T-cell (primary cell): ENCODE measurements around the gene NECAB2. TPM values are rescaled to one million over a fixed set of nuclear protein-coding genes. Genes with fewer than 3 reads are reported as not detected.

Experiments
- ATAC-seq, 4 experiments: fragments of 200-7000 bp in 3 of 4; fragments of 150-1000 bp in 1 of 4; cut with Tn5 transposase; replicated peaks in 1 of 4; 1 replicate in 3 of 4; 2 replicates in 1 of 4; pipeline ENCODE4 v1.10.0; 2021; ENCODE audit warnings: moderate library complexity in 3 of 4, mild to moderate bottlenecking in 2 of 4, moderate number of reproducible peaks in 1 of 4
- CTCF ChIA-PET, 2 donors: fragments of 300-600 bp; sonication (Branson Sonifier 250); formaldehyde crosslinking; loops; one replicate each; lab custom pipeline; 2022; ENCODE audit warnings: antibody characterized with exemption in 2 of 2; lab: Charles Lee
- POLR2A ChIA-PET, 2 donors: fragments of 300-600 bp; sonication (Branson Sonifier 250); formaldehyde crosslinking; loops; one replicate each; lab custom pipeline; 2022; ENCODE audit warnings: antibody characterized with exemption in 2 of 2; lab: Charles Lee
- DNase-seq, 35 experiments: peaks; one replicate each; pipeline versions ENCODE4 v3.0.0 to v3.0.0-alpha.2; 2013 to 2023
- H3K27ac ChIP-seq: one replicate; pipeline ENCODE4 v1.5.1; 2013; ENCODE audit warnings: low read length
- H3K27me3 ChIP-seq, 2 experiments: replicated peaks in 1 of 2; 1 replicate in 1 of 2; 2 replicates in 1 of 2; pipeline versions ENCODE4 v1.6.1 to v1.7.0; 2013; ENCODE audit warnings: low read length in 1 of 2, mixed read lengths in 1 of 2; ENCODE audit not compliant: control insufficient read depth in 2 of 2, insufficient read depth in 2 of 2; ENCODE audit errors: extremely low read depth in 1 of 2
- H3K36me3 ChIP-seq, 2 donors: 1 replicate in 1 of 2; 2 replicates in 1 of 2; pipeline versions ENCODE4 v1.6.1 to v1.7.0; 2013; ENCODE audit warnings: low read length in 1 of 2; ENCODE audit not compliant: control insufficient read depth in 2 of 2, insufficient read depth in 1 of 2; ENCODE audit errors: extremely low read depth in 1 of 2
- H3K4me1 ChIP-seq, 2 experiments: 1 replicate in 1 of 2; 2 replicates in 1 of 2; pipeline versions ENCODE4 v1.6.1 to v1.7.0; 2013; ENCODE audit warnings: low read length in 2 of 2, mixed read lengths in 1 of 2; ENCODE audit not compliant: insufficient read depth in 2 of 2, control insufficient read depth in 1 of 2; ENCODE audit errors: extremely low read depth in 1 of 2
- H3K4me3 ChIP-seq, 2 donors: 1 replicate in 1 of 2; 2 replicates in 1 of 2; pipeline versions ENCODE4 v1.5.1 to v1.7.0; 2013; ENCODE audit warnings: mild to moderate bottlenecking in 2 of 2, low read length in 1 of 2, moderate library complexity in 1 of 2; ENCODE audit not compliant: control insufficient read depth in 1 of 2; ENCODE audit errors: extremely low read depth in 1 of 2
- H3K9me3 ChIP-seq: 2 replicates; pipeline ENCODE4 v1.7.0; 2013
- H3K27ac Mint-ChIP-seq, 2 donors: one replicate each; pipeline ENCODE4 v1.8.0; 2020 to 2021; ENCODE audit warnings: mild to moderate bottlenecking in 2 of 2, mixed read lengths in 2 of 2
- H3K27me3 Mint-ChIP-seq, 2 donors: one replicate each; pipeline ENCODE4 v1.8.0; 2021 to 2022; ENCODE audit warnings: mixed read lengths in 2 of 2
- H3K36me3 Mint-ChIP-seq: one replicate; pipeline ENCODE4 v1.8.0; 2021; ENCODE audit warnings: mixed read lengths
- H3K4me1 Mint-ChIP-seq, 3 donors: one replicate each; pipeline ENCODE4 v1.8.0; 2020 to 2022; ENCODE audit warnings: mixed read lengths in 3 of 3, mild to moderate bottlenecking in 1 of 3
- H3K4me3 Mint-ChIP-seq, 3 donors: one replicate each; pipeline ENCODE4 v1.8.0; 2020 to 2022; ENCODE audit warnings: mild to moderate bottlenecking in 3 of 3, mixed read lengths in 3 of 3, moderate library complexity in 3 of 3
- H3K9me3 Mint-ChIP-seq, 3 donors: one replicate each; pipeline ENCODE4 v1.8.0; 2020 to 2022; ENCODE audit warnings: mixed read lengths in 3 of 3
- WGBS: methylation state at CpG from one replicate; pipeline ENCODE4 v1.1.5; 2013; ENCODE audit warnings: missing lambda C conversion rate; ENCODE audit not compliant: insufficient coverage; 5-methylcytosine and 5-hydroxymethylcytosine counted together
- total RNA-seq, 35 experiments: library from RNA in 6 of 35; stranded (reverse) in 6 of 35; fragments of 120-200 nt in 1 of 35; gene quantifications; one replicate each; pipeline versions ENCODE4 v1.2.1 to v1.2.4 and lab custom pipeline; 2013 to 2026

Gene NECAB2
- total RNA-seq, 5 donors from 2014 or later (not counting 1 experiment from before 2014, with no cell fraction given) = not detected

DNA sequence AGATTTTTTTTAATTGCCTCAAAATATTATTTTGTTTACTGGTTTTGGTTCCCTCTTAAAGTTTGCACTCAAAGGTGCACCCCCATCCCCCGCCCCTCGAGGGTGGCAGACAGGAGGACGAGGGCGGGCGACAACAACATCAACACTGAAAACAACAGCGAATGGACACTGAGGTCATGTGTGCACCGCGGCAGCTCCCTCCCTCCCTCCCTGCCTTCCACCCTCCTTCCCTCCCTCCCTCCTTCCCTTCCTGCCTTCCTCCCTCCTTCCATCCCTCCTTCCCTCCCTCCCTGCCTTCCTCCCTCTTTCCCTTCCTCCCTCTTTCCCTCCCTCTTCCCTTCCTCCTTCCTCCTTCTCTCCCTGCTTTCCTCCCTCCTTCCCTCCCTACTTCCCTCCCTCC lies 16.5 kb upstream of the NECAB2 start:
- H3K9me3 ChIP-seq = no peaks in the 10 kb centered on the region
- peaks cover 4 to 9% (median 8%) of the 10 kb centered on the region in 3 donors for H3K4me1 Mint-ChIP-seq
- no peak overlapping the region for H3K27ac Mint-ChIP-seq
- H3K4me3 ChIP-seq = no peak overlapping the region
- DNase-seq = no peak
- no peaks in the 10 kb centered on the region for H3K9me3 Mint-ChIP-seq
- H3K4me1 ChIP-seq = peaks cover 0 to 15% of the 10 kb centered on the region in 2 experiments
- H3K36me3 Mint-ChIP-seq = no peaks in the 10 kb centered on the region
- 69% methylated on average over 6 of the region's 8 CpGs for WGBS
- no peak overlapping the region for H3K4me3 Mint-ChIP-seq
- H3K36me3 ChIP-seq = no peaks in the 10 kb centered on the region
- H3K27me3 Mint-ChIP-seq = peaks cover 8 to 23% of the 10 kb centered on the region in 2 donors
- CTCF ChIA-PET = no interaction called here
- no peak for ATAC-seq
- POLR2A ChIA-PET = no interaction called here
- no peak overlapping the region for H3K27ac ChIP-seq
- peaks cover 2 to 43% of the 10 kb centered on the region in 2 experiments for H3K27me3 ChIP-seq

DNA sequence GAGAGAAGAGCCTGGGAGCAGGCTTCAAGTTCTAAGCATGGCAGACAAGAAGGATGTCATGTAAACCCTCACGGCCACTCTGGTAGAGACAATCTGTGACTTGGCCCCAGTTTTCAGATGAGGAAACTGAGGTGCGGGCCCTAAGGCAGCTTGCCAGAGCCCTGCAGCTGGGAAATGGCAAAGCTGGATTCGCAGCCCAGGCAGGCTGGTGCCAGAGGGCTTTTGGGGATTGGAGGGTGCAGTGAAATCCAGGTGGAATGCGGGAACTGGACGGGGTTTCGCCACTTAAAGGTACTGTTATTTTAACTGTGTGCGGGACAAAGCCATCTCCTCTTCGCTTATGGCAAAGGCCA lies 15.5 kb upstream of the NECAB2 start:
- no peak overlapping the region for H3K27ac Mint-ChIP-seq
- POLR2A ChIA-PET = no interaction called here
- WGBS = 49% methylated on average over 6 of the region's 8 CpGs
- Histone ChIP-seq H3K4me3 (no peak overlapping the region), H3K9me3 (no peaks in the 10 kb centered on the region), H3K27ac (no peak overlapping the region), H3K27me3 (peaks cover 2 to 50% of the 10 kb centered on the region in 2 experiments), H3K4me1 (peaks cover 0 to 19% of the 10 kb centered on the region in 2 experiments), H3K36me3 (no peaks in the 10 kb centered on the region)
- no peaks in the 10 kb centered on the region for H3K36me3 Mint-ChIP-seq
- H3K4me1 Mint-ChIP-seq = peaks cover 4 to 9% (median 8%) of the 10 kb centered on the region in 3 donors
- H3K4me3 Mint-ChIP-seq = no peak overlapping the region
- DNase-seq (no peak), ATAC-seq (no peak)
- CTCF ChIA-PET = no interaction called here
- peaks cover 8 to 23% of the 10 kb centered on the region in 2 donors for H3K27me3 Mint-ChIP-seq
- H3K9me3 Mint-ChIP-seq = no peaks in the 10 kb centered on the region

DNA sequence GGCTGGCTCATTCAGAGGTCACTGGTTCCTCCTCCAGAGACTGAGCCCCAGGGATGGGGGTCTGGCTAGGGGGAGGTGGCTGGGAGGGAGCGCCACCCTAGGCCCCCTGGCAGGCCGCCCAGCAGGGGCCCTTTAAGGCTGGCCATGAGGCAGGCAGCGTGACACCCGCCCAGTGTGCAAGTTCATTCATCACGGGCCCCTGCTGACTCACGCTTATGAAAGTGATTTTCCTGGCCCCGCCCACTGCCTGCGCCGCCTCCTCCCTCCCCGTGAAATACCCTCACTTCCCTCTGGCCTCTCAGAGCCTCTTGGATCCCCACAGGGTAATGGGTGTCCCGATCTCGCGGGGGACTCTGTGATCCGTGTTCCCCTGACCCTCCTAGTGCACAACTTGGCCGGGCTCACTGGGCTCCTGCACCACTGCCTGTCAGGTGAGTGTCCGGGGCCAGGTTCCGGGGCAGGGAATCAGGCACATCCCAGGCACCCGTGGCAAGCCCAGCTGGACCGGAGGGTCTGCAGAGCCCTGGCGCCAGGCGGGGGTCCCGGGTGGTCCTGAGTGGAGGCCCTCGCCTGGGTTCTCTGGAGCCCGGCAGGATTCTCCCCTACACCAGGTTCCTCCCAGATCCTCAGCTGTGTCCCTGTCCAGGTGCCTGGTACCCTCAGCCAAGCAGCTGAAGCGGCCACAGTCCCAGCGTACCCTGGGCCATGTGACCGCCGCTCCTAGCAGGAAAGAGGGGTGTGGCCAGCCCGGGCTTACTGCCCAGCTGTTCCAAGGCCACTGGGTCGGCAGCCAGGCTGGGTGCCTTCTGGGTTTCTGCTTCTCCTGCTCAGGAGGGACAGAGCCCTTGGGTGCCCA lies 14.9 kb upstream of the NECAB2 start, which contains the start of gene OSGIN1:
TSS of gene OSGIN1 (plus strand) at position 301 of the 856 bp plus-strand sequence. CDS start 4,432 bp downstream, outside the sequence.
- 10% methylated on average over 22 of the region's 30 CpGs for WGBS
- Histone ChIP-seq H3K4me3 (no peak within 1 kb of the TSS), H3K4me1 (peaks cover 0 to 19% of the 10 kb centered on the region in 2 experiments), H3K36me3 (no peaks in the 10 kb centered on the region), H3K27me3 (peaks cover 2 to 50% of the 10 kb centered on the region in 2 experiments), H3K27ac (no peak within 1 kb of the TSS), H3K9me3 (no peaks in the 10 kb centered on the region)
- CTCF ChIA-PET = no interaction called here
- peak in 31 of 35 experiments; percentile 4 to 53 (median 26) for DNase-seq
- H3K4me3 Mint-ChIP-seq = peak within 1 kb of the TSS in 2 of 3 donors; percentile 54 to 61
- no peaks in the 10 kb centered on the region for H3K36me3 Mint-ChIP-seq
- peaks cover 8 to 23% of the 10 kb centered on the region in 2 donors for H3K27me3 Mint-ChIP-seq
- H3K9me3 Mint-ChIP-seq = no peaks in the 10 kb centered on the region
- POLR2A ChIA-PET = no interaction called here
- H3K27ac Mint-ChIP-seq = no peak within 1 kb of the TSS
- ATAC-seq = peak; percentile 58 to 83 (median 66)
- peaks cover 4 to 9% (median 8%) of the 10 kb centered on the region in 3 donors for H3K4me1 Mint-ChIP-seq

DNA sequence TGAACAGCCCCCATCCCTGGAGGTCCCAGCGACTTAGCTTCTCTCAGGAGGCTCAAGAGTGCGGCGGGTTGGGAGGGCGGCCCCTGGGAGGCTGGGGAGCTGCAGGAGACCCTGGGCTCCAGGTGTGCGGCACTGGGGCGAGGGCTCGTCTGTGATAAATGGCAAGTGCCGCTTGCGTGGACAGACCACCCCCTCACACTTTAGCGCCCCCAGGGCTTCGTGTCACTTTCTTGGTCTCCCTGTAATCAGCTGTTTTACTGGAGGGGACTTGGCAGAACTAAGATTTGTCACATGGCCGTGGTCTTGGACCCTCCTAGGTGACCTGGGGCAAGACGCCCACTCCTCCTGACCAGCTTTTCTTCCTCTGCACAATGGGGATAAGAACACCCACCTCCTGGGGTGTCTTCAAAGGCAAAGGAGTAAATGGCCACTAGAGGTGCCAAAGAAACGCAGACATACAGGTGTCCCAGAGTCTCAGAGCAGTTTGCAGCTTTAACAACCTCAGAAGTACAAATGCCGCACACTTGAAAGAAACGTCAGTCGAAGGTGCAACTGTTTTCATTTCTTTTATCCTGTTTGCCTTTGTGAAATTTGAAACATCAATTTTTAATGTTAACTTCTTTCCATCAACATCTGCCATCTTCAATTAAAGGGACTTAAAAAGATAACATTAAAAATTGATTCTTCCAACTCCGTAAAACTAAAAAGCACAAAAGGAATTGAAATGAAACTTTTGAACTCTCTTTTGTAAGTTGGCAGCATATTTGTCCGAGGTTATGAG lies 14.1 kb upstream of the NECAB2 start:
- Mint-ChIP-seq H3K4me3 (peak overlapping the region in 2 of 3 donors; percentile 37 to 61), H3K9me3 (no peaks in the 10 kb centered on the region), H3K36me3 (no peaks in the 10 kb centered on the region), H3K4me1 (peaks cover 4 to 9% (median 8%) of the 10 kb centered on the region in 3 donors), H3K27me3 (peaks cover 8 to 23% of the 10 kb centered on the region in 2 donors), H3K27ac (no peak overlapping the region)
- Histone ChIP-seq H3K4me3 (no peak overlapping the region), H3K27ac (no peak overlapping the region), H3K27me3 (peaks cover 2 to 50% of the 10 kb centered on the region in 2 experiments), H3K9me3 (no peaks in the 10 kb centered on the region), H3K4me1 (peaks cover 0 to 19% of the 10 kb centered on the region in 2 experiments), H3K36me3 (no peaks in the 10 kb centered on the region)
- ChIA-PET POLR2A (no interaction called here), CTCF (no interaction called here)
- ATAC-seq (peak in 3 of 4 experiments; percentile 34 to 67 (median 65)), DNase-seq (peak in 2 of 35 experiments; percentile 15 to 31)
- WGBS = 33% methylated on average over 4 of the region's 19 CpGs

DNA sequence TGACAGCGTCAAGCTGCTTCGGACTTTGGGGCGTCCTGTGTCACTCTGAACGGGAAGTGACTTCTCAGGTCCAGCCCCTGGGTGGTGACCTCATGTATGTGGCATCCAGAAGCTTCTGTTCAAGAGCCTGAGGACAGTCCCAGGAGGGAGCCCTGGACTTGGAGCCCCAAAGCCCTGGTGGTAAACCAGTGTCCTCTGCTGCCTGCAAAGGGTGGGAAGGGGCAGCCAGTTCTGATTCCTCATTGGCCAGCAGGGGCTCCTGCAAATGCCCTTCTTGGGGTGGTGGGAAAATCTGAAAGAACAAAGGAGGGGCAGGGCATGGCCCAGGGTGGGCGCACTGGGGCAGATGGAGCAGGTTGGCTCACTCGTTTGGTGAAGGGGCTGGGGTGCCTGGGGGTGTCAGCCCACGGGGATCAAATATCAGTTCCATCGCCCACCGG lies 13.4 kb upstream of the NECAB2 start:
- H3K36me3 Mint-ChIP-seq = no peaks in the 10 kb centered on the region
- peaks cover 8 to 23% of the 10 kb centered on the region in 2 donors for H3K27me3 Mint-ChIP-seq
- ChIA-PET CTCF (no interaction called here), POLR2A (no interaction called here)
- no peak for ATAC-seq
- no peak overlapping the region for H3K4me3 ChIP-seq
- H3K27ac Mint-ChIP-seq = no peak overlapping the region
- no peaks in the 10 kb centered on the region for H3K36me3 ChIP-seq
- no peak overlapping the region for H3K27ac ChIP-seq
- H3K9me3 Mint-ChIP-seq = no peaks in the 10 kb centered on the region
- peaks cover 4 to 9% (median 8%) of the 10 kb centered on the region in 3 donors for H3K4me1 Mint-ChIP-seq
- H3K4me3 Mint-ChIP-seq = peak overlapping the region in 1 of 3 donors; percentile 61
- DNase-seq = peak in 1 of 35 experiments; percentile 23
- WGBS = 48% methylated on average over 5 of the region's 9 CpGs
- H3K4me1 ChIP-seq = peaks cover 0 to 19% of the 10 kb centered on the region in 2 experiments
- H3K9me3 ChIP-seq = no peaks in the 10 kb centered on the region
- H3K27me3 ChIP-seq = peaks cover 2 to 50% of the 10 kb centered on the region in 2 experiments
